PC-3 (cell line): ENCODE results near the gene NCAPG. TPM values are rescaled to one million over a fixed set of nuclear protein-coding genes. Genes with fewer than 3 reads are reported as not detected.
A peak's percentile ranks its signal among the peaks of the same experiment; 100 is the strongest.

Source experiments
- ATAC-seq: fragments of 200-7000 bp; cut with Tn5 transposase; 2 replicates; pipeline ENCODE4 v1.9.1; 2020; ENCODE audit warnings: mild to moderate bottlenecking, moderate library complexity
- BruUV-seq: library from RNA; stranded (reverse); fragments of 400-500 nt; replicated peaks from 2 replicates; lab custom pipeline; 2021; lab: Mats Ljungman, UMichigan
- CTCF ChIA-PET: fragments of 300-600 bp; sonication (Branson Sonifier 250); formaldehyde crosslinking; loops from one replicate; lab custom pipeline; 2022; ENCODE audit warnings: antibody characterized with exemption; lab: Charles Lee
- POLR2A ChIA-PET: fragments of 300-600 bp; sonication (Branson Sonifier 250); formaldehyde crosslinking; loops from one replicate; lab custom pipeline; 2022; ENCODE audit warnings: antibody characterized with exemption; ENCODE audit not compliant: unreplicated experiment; lab: Charles Lee
- DNase-seq: peaks from one replicate; pipeline ENCODE4 v3.0.0-alpha.2; 2015
- H2AFZ ChIP-seq: fragments of 300-600 bp; sonication (generic); 2 replicates; pipeline ENCODE4 v1.6.0; 2016; ENCODE audit warnings: antibody characterized with exemption, low read length
- H3F3A ChIP-seq: fragments of 300-600 bp; sonication (generic); one replicate; pipeline ENCODE4 v1.6.0; 2017; ENCODE audit warnings: antibody characterized with exemption, low read length, control low read depth, mild to moderate bottlenecking; ENCODE audit not compliant: unreplicated experiment
- H3K27ac ChIP-seq: fragments of 300-600 bp; sonication (generic); 2 replicates; pipeline ENCODE4 v1.5.1; 2016; ENCODE audit warnings: mild to moderate bottlenecking, low read length
- H3K27me3 ChIP-seq: fragments of 300-600 bp; sonication (generic); 2 replicates; pipeline ENCODE4 v1.6.1; 2016; ENCODE audit warnings: low read length, mixed read lengths
- H3K36me3 ChIP-seq: fragments of 300-600 bp; sonication (generic); 2 replicates; pipeline ENCODE4 v1.6.1; 2016; ENCODE audit warnings: low read depth, mixed run types, low read length, mixed read lengths
- H3K4me1 ChIP-seq: fragments of 300-600 bp; sonication (generic); 2 replicates; pipeline ENCODE4 v1.5.1; 2016; ENCODE audit warnings: low read length; ENCODE audit not compliant: insufficient read depth
- H3K4me2 ChIP-seq: fragments of 300-600 bp; sonication (generic); 2 replicates; pipeline ENCODE4 v1.6.0; 2016; ENCODE audit warnings: low read length
- H3K4me3 ChIP-seq: fragments of 300-600 bp; sonication (generic); 2 replicates; pipeline ENCODE4 v1.5.1; 2016; ENCODE audit warnings: mild to moderate bottlenecking, low read length, mixed read lengths
- H3K79me2 ChIP-seq: fragments of 300-600 bp; sonication (generic); 2 replicates; pipeline ENCODE4 v1.6.1; 2017; ENCODE audit warnings: low read length, mixed read lengths
- H3K9ac ChIP-seq: fragments of 300-600 bp; sonication (generic); 2 replicates; pipeline ENCODE4 v1.6.0; 2016; ENCODE audit warnings: mild to moderate bottlenecking, low read length
- H3K9me2 ChIP-seq: fragments of 300-600 bp; sonication (generic); replicated peaks from 2 replicates; pipeline ENCODE4 v1.6.1; 2016; ENCODE audit warnings: mixed run types, low read length, mixed read lengths
- H3K9me3 ChIP-seq: fragments of 300-600 bp; sonication (generic); 2 replicates; pipeline ENCODE4 v1.6.1; 2016; ENCODE audit warnings: low read length, mixed read lengths
- H4K20me1 ChIP-seq: fragments of 300-600 bp; sonication (generic); 2 replicates; pipeline ENCODE4 v1.6.1; 2016; ENCODE audit warnings: low read length, mixed read lengths
- CTCF ChIP-seq: fragments of 300-600 bp; sonication (generic); conservative IDR thresholded peaks from 2 replicates; pipeline ENCODE4 v1.5.1; 2017; ENCODE audit warnings: antibody characterized with exemption, low read depth, mild to moderate bottlenecking, low read length
- EZH2 ChIP-seq: fragments of 300-600 bp; sonication (generic); IDR thresholded peaks from one replicate; pipeline ENCODE4 v1.6.1; 2017; ENCODE audit warnings: antibody characterized with exemption, mild to moderate bottlenecking, low read length; ENCODE audit not compliant: unreplicated experiment
- EZH2phosphoT487 ChIP-seq: fragments of 300-600 bp; sonication (generic); IDR thresholded peaks from 2 replicates; pipeline ENCODE4 v1.6.1; 2018; ENCODE audit warnings: mild to moderate bottlenecking, antibody characterized with exemption, low read length, borderline replicate concordance
- intact Hi-C: fragments of 100-400 bp; cut with micrococcal nuclease; formaldehyde crosslinking; loops from 2 replicates; pipeline ENCODE4 v1.9.0; 2023
- total RNA-seq: library from RNA; depleted of rRNA; stranded (reverse); fragments of >200 nt; gene quantifications from 2 replicates; pipeline ENCODE4 v1.2.3, GENCODE V29; 2014

NCAPG gene
- total RNA-seq, 1 experiment from 2014 or later = 27.6 TPM

- peaks cover 95% of the 10 kb centered on the region for H3K79me2 ChIP-seq
- peaks cover 25% of the 10 kb centered on the region; the same call in 1 of the 2 replicates for H4K20me1 ChIP-seq
- no peak for DNase-seq
- H3K27ac ChIP-seq = no peak overlapping the region
- peak overlapping the region; percentile 87 for H3K4me2 ChIP-seq
- no peak overlapping the region for H2AFZ ChIP-seq
- peak overlapping the region; percentile 99 for H3K4me3 ChIP-seq
- H3K27me3 ChIP-seq = no peaks in the 10 kb centered on the region
- ATAC-seq = no peak
- no peaks in the 10 kb centered on the region for H3K9me3 ChIP-seq
- H3K9ac ChIP-seq = peak overlapping the region; percentile 99
- H3F3A ChIP-seq = no peaks in the 10 kb centered on the region
- peaks cover 20% of the 10 kb centered on the region for H3K4me1 ChIP-seq
- BruUV-seq = no TSS peak
- H3K9me2 ChIP-seq = no peaks in the 10 kb centered on the region
- H3K36me3 ChIP-seq = peaks cover 21% of the 10 kb centered on the region
- ChIA-PET POLR2A (no interaction called here), CTCF (no interaction called here)
- no peak for TF ChIP-seq CTCF
- TF ChIP-seq EZH2 = no peak
- TF ChIP-seq EZH2phosphoT487 = no peak
- intact Hi-C loops = loop anchor here (1.0 to 10.0 kb wide), 2 partner anchors 183 to 209 kb away; partner anchors contain the start of gene LCORL
Observed at GRCh38 chr4:17812125-17812524, 1.3 kb downstream of the NCAPG start.

GRCh38 chr4:17812801-17813200, 2.0 kb downstream of the NCAPG start:
- H3K79me2 ChIP-seq = peaks cover 95% of the 10 kb centered on the region
- CTCF ChIA-PET = no interaction called here
- H3K9me3 ChIP-seq = no peaks in the 10 kb centered on the region
- BruUV-seq = no TSS peak
- peaks cover 23% of the 10 kb centered on the region for H3K36me3 ChIP-seq
- TF ChIP-seq CTCF (no peak), EZH2 (no peak), EZH2phosphoT487 (no peak)
- DNase-seq (no peak), ATAC-seq (no peak)
- H3F3A ChIP-seq = no peaks in the 10 kb centered on the region
- H3K9ac ChIP-seq = peak overlapping the region; percentile 99
- peak overlapping the region; percentile 87 for H3K4me2 ChIP-seq
- POLR2A ChIA-PET = no interaction called here
- no peaks in the 10 kb centered on the region for H3K27me3 ChIP-seq
- H3K9me2 ChIP-seq = no peaks in the 10 kb centered on the region
- peaks cover 13% of the 10 kb centered on the region for H3K4me1 ChIP-seq
- no peak overlapping the region for H3K27ac ChIP-seq
- intact Hi-C loops = loop anchor here (1.0 to 10.0 kb wide), 2 partner anchors 182 to 208 kb away; partner anchors contain the start of gene LCORL
- peak overlapping the region; percentile 99 for H3K4me3 ChIP-seq
- peaks cover 18% of the 10 kb centered on the region; the same call in 1 of the 2 replicates for H4K20me1 ChIP-seq
- no peak overlapping the region for H2AFZ ChIP-seq

GRCh38 chr4:17814140-17814539, 3.4 kb downstream of the NCAPG start:
- Histone ChIP-seq H3K4me1 (peaks cover 8% of the 10 kb centered on the region; the same call in 1 of the 2 replicates), H3K9me3 (no peaks in the 10 kb centered on the region), H3F3A (no peaks in the 10 kb centered on the region), H4K20me1 (peaks cover 11% of the 10 kb centered on the region; the same call in 1 of the 2 replicates), H2AFZ (no peak overlapping the region), H3K27me3 (no peaks in the 10 kb centered on the region), H3K9me2 (no peaks in the 10 kb centered on the region), H3K27ac (no peak overlapping the region), H3K4me2 (0 out of 2 replicates have a peak overlapping the region, but pooled peaks have one; percentile 11), H3K9ac (no peak overlapping the region), H3K36me3 (peaks cover 29% of the 10 kb centered on the region), H3K79me2 (peaks cover 93% of the 10 kb centered on the region), H3K4me3 (no peak overlapping the region)
- POLR2A ChIA-PET = no interaction called here
- CTCF ChIA-PET = no interaction called here
- TF ChIP-seq EZH2phosphoT487 = no peak
- TF ChIP-seq EZH2 = no peak
- intact Hi-C loops = loop anchor here (10.0 kb wide), 1 partner anchor 181 kb away; no protein-coding TSS in a partner anchor
- no TSS peak for BruUV-seq
- no peak for ATAC-seq
- peak; percentile 7 for DNase-seq
